H1 (cell line): ENCODE data around the gene FAF2.

Experiments
- CEBPB ChIP-seq: IDR thresholded peaks from 2 replicates; pipeline ENCODE4 v1.6.1; 2012; ENCODE audit warnings: low read depth, low read length
- CTCF ChIP-seq, 3 experiments: IDR thresholded peaks; 1 replicate in 2 of 3; 2 replicates in 1 of 3; pipeline versions ENCODE4 v1.5.1 to v1.6.1; 2011; ENCODE audit warnings: low read length in 3 of 3, mild to moderate bottlenecking in 3 of 3, inconsistent platforms in 2 of 3, low read depth in 1 of 3, moderate library complexity in 1 of 3; ENCODE audit not compliant: insufficient read depth in 1 of 3; ENCODE audit errors: control extremely low read depth in 1 of 3
- POLR2A ChIP-seq, 2 experiments: IDR thresholded peaks; 1 replicate in 1 of 2; 2 replicates in 1 of 2; pipeline ENCODE4 v1.6.1; 2011; ENCODE audit warnings: low read depth in 2 of 2, low read length in 2 of 2, mild to moderate bottlenecking in 2 of 2; ENCODE audit errors: control extremely low read depth in 1 of 2

DNA sequence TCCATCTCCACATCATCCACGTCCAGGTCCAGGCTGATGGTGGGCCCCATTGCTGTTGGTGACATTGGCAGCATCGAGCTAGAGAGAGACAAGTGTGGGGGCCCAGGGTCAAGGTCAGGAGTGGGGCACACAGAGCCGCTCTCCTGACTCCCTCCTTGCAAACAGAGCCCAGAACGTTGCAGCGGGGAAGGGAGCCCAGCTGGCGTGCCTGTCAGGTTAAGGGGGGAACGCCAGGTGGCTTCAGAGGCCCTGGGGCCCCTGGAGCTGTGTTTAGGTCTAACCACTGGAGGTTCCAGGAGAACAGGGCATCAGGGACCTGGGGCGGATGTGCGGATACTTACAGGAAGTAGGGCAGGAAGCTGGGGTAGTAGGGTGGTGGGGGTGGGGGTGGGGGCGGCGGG, 81.6 kb downstream of the FAF2 start:
- TF ChIP-seq CTCF (IDR thresholded peaks at IDR 0.05; ENCODE audit: control extremely low read depth in 1 of 3, insufficient read depth in 1 of 3, low read depth in 1 of 3, low read length in 3 of 3) (no peak), CEBPB (no peak), POLR2A (IDR thresholded peaks at IDR 0.05; ENCODE audit: control extremely low read depth in 1 of 2, low read depth in 2 of 2, low read length in 2 of 2) (no peak)
